ENCODE measurements around the gene PARD3.
"Not testable (repeated sequence)": the region's sequence is repeated elsewhere in the genome, so short reads cannot be mapped to it uniquely, and the experiment has no call there.

Gene PARD3

GRCh38 chr10:34715511-34716187 lies 99.4 kb downstream of the PARD3 start:
- no peak for DNase-seq (ENCODE audit: low read depth in 2 of 2)

GRCh38 chr10:34713875-34714274 lies 101.2 kb downstream of the PARD3 start:
- DNase-seq (ENCODE audit: low read depth in 2 of 2) = no peak

- DNase-seq (ENCODE audit: low read depth in 2 of 2) = no peak
Measured at GRCh38 chr10:34711500-34711899, 103.6 kb downstream of the PARD3 start.

- no peak for DNase-seq (ENCODE audit: low read depth in 2 of 2)
Measured at GRCh38 chr10:34710391-34710751, 104.7 kb downstream of the PARD3 start.

GRCh38 chr10:34709637-34710390 lies 105.3 kb downstream of the PARD3 start:
- no peak for DNase-seq (ENCODE audit: low read depth in 2 of 2)

GRCh38 chr10:34707656-34708055 lies 107.4 kb downstream of the PARD3 start:
- DNase-seq (ENCODE audit: low read depth in 2 of 2) = no peak

- DNase-seq (ENCODE audit: low read depth in 2 of 2) = not testable (repeated sequence)
Measured at GRCh38 chr10:34706992-34707391, 108.1 kb downstream of the PARD3 start.

GRCh38 chr10:34706147-34706546 lies 108.9 kb downstream of the PARD3 start:
- no peak for DNase-seq (ENCODE audit: low read depth in 2 of 2)

- DNase-seq (ENCODE audit: low read depth in 2 of 2) = no peak
Measured at GRCh38 chr10:34705563-34705962, 109.5 kb downstream of the PARD3 start.

- no peak for DNase-seq (ENCODE audit: low read depth in 2 of 2)
Measured at GRCh38 chr10:34704526-34705184, 110.4 kb downstream of the PARD3 start.

GRCh38 chr10:34702982-34703381 lies 112.1 kb downstream of the PARD3 start:
- no peak for DNase-seq (ENCODE audit: low read depth in 2 of 2)

- DNase-seq (ENCODE audit: low read depth in 2 of 2) = no peak
Measured at GRCh38 chr10:34702093-34702937, 112.8 kb downstream of the PARD3 start.

GRCh38 chr10:34701194-34701593 lies 113.9 kb downstream of the PARD3 start:
- no peak for DNase-seq (ENCODE audit: low read depth in 2 of 2)

GRCh38 chr10:34700752-34701151 lies 114.3 kb downstream of the PARD3 start:
- DNase-seq (ENCODE audit: low read depth in 2 of 2) = not testable (repeated sequence)

- no peak for DNase-seq (ENCODE audit: low read depth in 2 of 2)
Measured at GRCh38 chr10:34699904-34700517, 115.1 kb downstream of the PARD3 start.

- DNase-seq (ENCODE audit: low read depth in 2 of 2) = no peak
Measured at GRCh38 chr10:34698979-34699378, 116.1 kb downstream of the PARD3 start.

GRCh38 chr10:34698248-34698831 lies 116.8 kb downstream of the PARD3 start:
- DNase-seq (ENCODE audit: low read depth in 2 of 2) = no peak

- no peak for DNase-seq (ENCODE audit: low read depth in 2 of 2)
Measured at GRCh38 chr10:34697351-34698247, 117.5 kb downstream of the PARD3 start.

GRCh38 chr10:34696423-34696822 lies 118.7 kb downstream of the PARD3 start:
- no peak for DNase-seq (ENCODE audit: low read depth in 2 of 2)

All from stimulated activated CD4-positive, alpha-beta T cell treated with anti-CD3 and anti-CD28 coated beads, Interleukin-1b, Interleukin-23, amount 100 ng/mL, for 1 hour (primary cell).